CD14-positive monocyte (primary cell): ENCODE measurements around the gene STPG2. TPM values are rescaled to one million over a fixed set of nuclear protein-coding genes. Genes with fewer than 3 reads are reported as not detected.

Experiments
- DNase-seq, 3 donors: peaks; one replicate each; pipeline ENCODE4 v3.0.0-alpha.2; 2011 to 2022
- H2AFZ ChIP-seq: 2 replicates; pipeline ENCODE4 v1.6.0; 2012; ENCODE audit warnings: mild to moderate bottlenecking, low read depth, low read length, inconsistent platforms; ENCODE audit not compliant: insufficient read depth, poor library complexity, severe bottlenecking
- H3K27ac ChIP-seq, 2 donors: 1 replicate in 1 of 2; 2 replicates in 1 of 2; pipeline ENCODE4 v1.5.1; 2012 to 2013; ENCODE audit warnings: low read length in 2 of 2, control low read depth in 1 of 2, inconsistent platforms in 1 of 2, low read depth in 1 of 2, mild to moderate bottlenecking in 1 of 2
- H3K27me3 ChIP-seq, 2 donors: one replicate each; pipeline versions ENCODE4 v1.6.0 to v1.6.1; 2011 to 2013; ENCODE audit warnings: low read length in 2 of 2; ENCODE audit not compliant: control insufficient read depth in 2 of 2, insufficient read depth in 2 of 2
- H3K36me3 ChIP-seq, 2 donors: replicated peaks in 1 of 2; 1 replicate in 1 of 2; 2 replicates in 1 of 2; pipeline versions ENCODE4 v1.5.1 to v1.6.1; 2012 to 2013; ENCODE audit warnings: low read length in 2 of 2, control low read depth in 1 of 2, inconsistent platforms in 1 of 2, mild to moderate bottlenecking in 1 of 2; ENCODE audit not compliant: insufficient read depth in 2 of 2, control insufficient read depth in 1 of 2
- H3K4me1 ChIP-seq, 2 donors: 1 replicate in 1 of 2; 2 replicates in 1 of 2; pipeline versions ENCODE4 v1.5.1 to v1.6.1; 2012 to 2013; ENCODE audit warnings: low read length in 2 of 2, control low read depth in 1 of 2, inconsistent platforms in 1 of 2, mild to moderate bottlenecking in 1 of 2, moderate library complexity in 1 of 2; ENCODE audit not compliant: insufficient read depth in 2 of 2, control insufficient read depth in 1 of 2
- H3K4me2 ChIP-seq: replicated peaks from 2 replicates; pipeline ENCODE3; 2012; ENCODE audit warnings: low read length, moderate library complexity, mild to moderate bottlenecking; ENCODE audit not compliant: poor library complexity, severe bottlenecking; ENCODE audit errors: extremely low read depth
- H3K4me3 ChIP-seq, 3 experiments: fragments of 200-600 bp in 1 of 3; sonication (generic) in 1 of 3; replicated peaks in 1 of 3; 1 replicate in 2 of 3; 2 replicates in 1 of 3; pipeline ENCODE4 v1.5.1; 2011 to 2013; ENCODE audit warnings: low read length in 3 of 3, mild to moderate bottlenecking in 3 of 3, control low read depth in 2 of 3, low read depth in 2 of 3, inconsistent platforms in 1 of 3, moderate library complexity in 1 of 3
- H3K79me2 ChIP-seq: 2 replicates; pipeline ENCODE4 v1.6.0; 2012; ENCODE audit warnings: mild to moderate bottlenecking, control low read depth, inconsistent platforms, low read length, moderate library complexity; ENCODE audit not compliant: insufficient read depth
- H3K9ac ChIP-seq: 2 replicates; pipeline ENCODE4 v1.6.0; 2017; ENCODE audit warnings: low read length, mild to moderate bottlenecking; ENCODE audit not compliant: insufficient read depth, poor library complexity, severe bottlenecking
- H3K9me3 ChIP-seq, 2 donors: replicated peaks in 1 of 2; 1 replicate in 1 of 2; 2 replicates in 1 of 2; pipeline versions ENCODE4 v1.5.1 to v1.6.1; 2012 to 2013; ENCODE audit warnings: low read length in 2 of 2, control low read depth in 1 of 2; ENCODE audit not compliant: control insufficient read depth in 1 of 2, insufficient read depth in 1 of 2
- H4K20me1 ChIP-seq: 2 replicates; pipeline ENCODE4 v1.6.0; 2012; ENCODE audit warnings: mild to moderate bottlenecking, low read length, control low read depth, moderate library complexity; ENCODE audit not compliant: insufficient read depth
- H3K27ac Mint-ChIP-seq, 7 donors: one replicate each; pipeline ENCODE4 v1.8.0; 2020; ENCODE audit warnings: mild to moderate bottlenecking in 7 of 7, mixed read lengths in 7 of 7, moderate library complexity in 6 of 7, inconsistent platforms in 2 of 7
- H3K27me3 Mint-ChIP-seq, 3 donors: one replicate each; pipeline ENCODE4 v1.8.0; 2021 to 2022; ENCODE audit warnings: low read depth in 3 of 3, mild to moderate bottlenecking in 3 of 3, mixed read lengths in 3 of 3, moderate library complexity in 3 of 3, inconsistent platforms in 1 of 3
- H3K36me3 Mint-ChIP-seq, 2 donors: one replicate each; pipeline ENCODE4 v1.8.0; 2020; ENCODE audit warnings: mixed read lengths in 2 of 2, inconsistent platforms in 1 of 2, mild to moderate bottlenecking in 1 of 2
- H3K4me1 Mint-ChIP-seq: one replicate; pipeline ENCODE4 v1.8.0; 2020; ENCODE audit warnings: mild to moderate bottlenecking, mixed read lengths
- H3K4me3 Mint-ChIP-seq, 2 donors: one replicate each; pipeline ENCODE4 v1.8.0; 2020; ENCODE audit warnings: mild to moderate bottlenecking in 2 of 2, mixed read lengths in 2 of 2, moderate library complexity in 1 of 2
- H3K9me3 Mint-ChIP-seq, 7 donors: one replicate each; pipeline ENCODE4 v1.8.0; 2020 to 2022; ENCODE audit warnings: mixed read lengths in 7 of 7, mild to moderate bottlenecking in 6 of 7, moderate library complexity in 6 of 7, inconsistent platforms in 2 of 7
- WGBS: methylation state at CpG from one replicate; pipeline ENCODE4 v1.1.5; 2013; ENCODE audit warnings: missing lambda C conversion rate; ENCODE audit not compliant: insufficient coverage; 5-methylcytosine and 5-hydroxymethylcytosine counted together
- intact Hi-C, 2 donors: fragments of 100-400 bp; cut with micrococcal nuclease; formaldehyde crosslinking; loops; one replicate each; pipeline versions ENCODE4 v1.15.0 to v1.15.1; 2023
- polyA plus RNA-seq, 3 donors: library from polyadenylated mRNA; depleted of rRNA in 1 of 3; unstranded in 2 of 3; stranded (reverse) in 1 of 3; fragments of 300-500 nt in 2 of 3; fragments of >200 nt in 1 of 3; fragmentation: Illumina TruSeq in 2 of 3; gene quantifications; 1 replicate in 2 of 3; 2 replicates in 1 of 3; pipeline ENCODE4 v1.2.3, GENCODE V29; 2012 to 2021
- TF ChIP-seq, protein P1 (sequence below): fragments of 200-600 bp; IDR thresholded peaks from one replicate; pipeline ENCODE4 v1.8.0; 2022; ENCODE audit warnings: antibody characterized with exemption, mild to moderate bottlenecking

STPG2 gene
- polyA plus RNA-seq, 3 donors, result 0.04 TPM; not detected in 2

GRCh38 chr4:98176531-98176930 is 33.3 kb upstream of the STPG2 start:
- no peaks in the 10 kb centered on the region for H3K9me3 ChIP-seq
- Mint-ChIP-seq H3K36me3 (no peaks in the 10 kb centered on the region), H3K4me1 (no peaks in the 10 kb centered on the region), H3K9me3 (peaks cover 0 to 6% (median 0%) of the 10 kb centered on the region in 7 donors), H3K27me3 (peaks cover 0 to 1% (median 0%) of the 10 kb centered on the region in 3 donors), H3K4me3 (no peak overlapping the region), H3K27ac (no peak overlapping the region)
- H3K79me2 ChIP-seq, result no peaks in the 10 kb centered on the region
- H3K4me2 ChIP-seq, result no peak overlapping the region
- no peaks in the 10 kb centered on the region for H4K20me1 ChIP-seq
- no peak overlapping the region for H3K9ac ChIP-seq
- H2AFZ ChIP-seq, result no peak overlapping the region
- H3K27ac ChIP-seq, result no peak overlapping the region
- no peaks in the 10 kb centered on the region for H3K4me1 ChIP-seq
- DNase-seq, result no peak
- WGBS, result no CpG with 5 or more reads among the region's 2 CpGs
- H3K27me3 ChIP-seq, result no peaks in the 10 kb centered on the region
- no peaks in the 10 kb centered on the region for H3K36me3 ChIP-seq
- intact Hi-C loops, result no loop called here
- H3K4me3 ChIP-seq, result no peak overlapping the region
- TF ChIP-seq, protein P1, sequence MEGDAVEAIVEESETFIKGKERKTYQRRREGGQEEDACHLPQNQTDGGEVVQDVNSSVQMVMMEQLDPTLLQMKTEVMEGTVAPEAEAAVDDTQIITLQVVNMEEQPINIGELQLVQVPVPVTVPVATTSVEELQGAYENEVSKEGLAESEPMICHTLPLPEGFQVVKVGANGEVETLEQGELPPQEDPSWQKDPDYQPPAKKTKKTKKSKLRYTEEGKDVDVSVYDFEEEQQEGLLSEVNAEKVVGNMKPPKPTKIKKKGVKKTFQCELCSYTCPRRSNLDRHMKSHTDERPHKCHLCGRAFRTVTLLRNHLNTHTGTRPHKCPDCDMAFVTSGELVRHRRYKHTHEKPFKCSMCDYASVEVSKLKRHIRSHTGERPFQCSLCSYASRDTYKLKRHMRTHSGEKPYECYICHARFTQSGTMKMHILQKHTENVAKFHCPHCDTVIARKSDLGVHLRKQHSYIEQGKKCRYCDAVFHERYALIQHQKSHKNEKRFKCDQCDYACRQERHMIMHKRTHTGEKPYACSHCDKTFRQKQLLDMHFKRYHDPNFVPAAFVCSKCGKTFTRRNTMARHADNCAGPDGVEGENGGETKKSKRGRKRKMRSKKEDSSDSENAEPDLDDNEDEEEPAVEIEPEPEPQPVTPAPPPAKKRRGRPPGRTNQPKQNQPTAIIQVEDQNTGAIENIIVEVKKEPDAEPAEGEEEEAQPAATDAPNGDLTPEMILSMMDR, result no peak

- Mint-ChIP-seq H3K27ac (no peak overlapping the region), H3K27me3 (peaks cover 0 to 2% (median 1%) of the 10 kb centered on the region in 3 donors), H3K36me3 (no peaks in the 10 kb centered on the region), H3K4me3 (no peak overlapping the region), H3K9me3 (peaks cover 0 to 3% (median 0%) of the 10 kb centered on the region in 7 donors), H3K4me1 (no peaks in the 10 kb centered on the region)
- H3K27me3 ChIP-seq, result no peaks in the 10 kb centered on the region
- intact Hi-C loops, result no loop called here
- WGBS, result no CpG with 5 or more reads among the region's 1 CpG
- no peaks in the 10 kb centered on the region for H3K36me3 ChIP-seq
- TF ChIP-seq, protein P1, result no peak
- H3K9ac ChIP-seq, result no peak overlapping the region
- H3K9me3 ChIP-seq, result no peaks in the 10 kb centered on the region
- no peaks in the 10 kb centered on the region for H3K4me1 ChIP-seq
- H3K4me3 ChIP-seq, result no peak overlapping the region
- no peak overlapping the region for H3K4me2 ChIP-seq
- H4K20me1 ChIP-seq, result no peaks in the 10 kb centered on the region
- no peak overlapping the region for H3K27ac ChIP-seq
- H3K79me2 ChIP-seq, result no peaks in the 10 kb centered on the region
- H2AFZ ChIP-seq, result no peak overlapping the region
- DNase-seq, result no peak
Observed at GRCh38 chr4:98170035-98170434, 26.8 kb upstream of the STPG2 start.
